Vagina (tissue), 2 donors: ENCODE data around the gene GRIN2A. TPM values are rescaled to one million over a fixed set of nuclear protein-coding genes. Genes with fewer than 3 reads are reported as not detected.

Experiments used
- DNase-seq, 2 donors: peaks; one replicate each; pipeline ENCODE4 v3.0.0-alpha.2; 2017; ENCODE audit errors: extremely low spot score in 2 of 2
- H3K27ac ChIP-seq: fragments of 200-600 bp; sonication (generic); one replicate; pipeline ENCODE4 v1.5.1; 2019
- H3K27me3 ChIP-seq: fragments of 200-600 bp; sonication (generic); one replicate; pipeline ENCODE4 v1.5.1; 2019
- H3K36me3 ChIP-seq, 2 donors: fragments of 200-600 bp; sonication (generic); one replicate each; pipeline ENCODE4 v1.5.1; 2017 to 2019
- H3K4me1 ChIP-seq: fragments of 200-600 bp; sonication (generic); one replicate; pipeline ENCODE4 v1.5.1; 2019
- H3K4me3 ChIP-seq, 2 donors: fragments of 200-600 bp; sonication (generic); 1 replicate in 1 of 2; 2 replicates in 1 of 2; pipeline ENCODE4 v1.5.1; 2016 to 2019
- H3K9me3 ChIP-seq: fragments of 200-600 bp; sonication (generic); one replicate; pipeline ENCODE4 v1.5.1; 2019
- CTCF ChIP-seq, 3 experiments: fragments of 450-650 bp in 2 of 3; fragments of 200-600 bp in 1 of 3; sonication (generic) in 1 of 3; IDR thresholded peaks; one replicate each; pipeline ENCODE4 v1.5.1; 2017 to 2019; ENCODE audit warnings: antibody characterized with exemption in 3 of 3, mild to moderate bottlenecking in 2 of 3, moderate library complexity in 2 of 3
- POLR2A ChIP-seq, 2 donors: fragments of 450-650 bp; IDR thresholded peaks; one replicate each; pipeline ENCODE4 v1.6.1; 2017; ENCODE audit warnings: antibody characterized with exemption in 2 of 2, mild to moderate bottlenecking in 2 of 2, moderate library complexity in 2 of 2
- POLR2AphosphoS5 ChIP-seq, 2 donors: sonication (generic); formaldehyde crosslinking; IDR thresholded peaks; one replicate each; pipeline ENCODE4 v1.9.0; 2017; ENCODE audit warnings: antibody characterized with exemption in 2 of 2, mild to moderate bottlenecking in 2 of 2, low read depth in 1 of 2; ENCODE audit not compliant: insufficient read depth in 1 of 2
- intact Hi-C: fragments of 100-400 bp; cut with DNase I; formaldehyde crosslinking; loops from one replicate; pipeline ENCODE4 v1.15.1; 2023
- total RNA-seq: library from RNA; depleted of rRNA; stranded (reverse); fragments of >200 nt; gene quantifications from one replicate; pipeline ENCODE4 v1.2.3, GENCODE V29; 2016

GRIN2A gene
- total RNA-seq, 1 donor from 2014 or later, result 1.5 TPM

GRCh38 chr16:9798474-9798873 is 383.8 kb downstream of the GRIN2A start:
- no peaks in the 10 kb centered on the region for H3K36me3 ChIP-seq
- no peak for TF ChIP-seq CTCF (IDR thresholded peaks at IDR 0.05)
- TF ChIP-seq POLR2A (IDR thresholded peaks at IDR 0.05), result no peak
- TF ChIP-seq POLR2AphosphoS5 (IDR thresholded peaks at IDR 0.05; ENCODE audit: insufficient read depth in 1 of 2, low read depth in 1 of 2), result no peak
- H3K4me3 ChIP-seq, result no peak overlapping the region
- intact Hi-C loops, result no loop called here
- H3K27me3 ChIP-seq, result no peaks in the 10 kb centered on the region
- H3K9me3 ChIP-seq, result no peaks in the 10 kb centered on the region
- no peaks in the 10 kb centered on the region for H3K4me1 ChIP-seq
- DNase-seq, result no peak
- no peak overlapping the region for H3K27ac ChIP-seq

GRCh38 chr16:9797306-9797705 is 384.9 kb downstream of the GRIN2A start:
- DNase-seq, result no peak
- Histone ChIP-seq H3K36me3 (no peaks in the 10 kb centered on the region), H3K27ac (no peak overlapping the region), H3K9me3 (no peaks in the 10 kb centered on the region), H3K27me3 (no peaks in the 10 kb centered on the region), H3K4me1 (no peaks in the 10 kb centered on the region), H3K4me3 (no peak overlapping the region)
- intact Hi-C loops, result no loop called here
- no peak for TF ChIP-seq POLR2AphosphoS5 (IDR thresholded peaks at IDR 0.05; ENCODE audit: insufficient read depth in 1 of 2, low read depth in 1 of 2)
- no peak for TF ChIP-seq POLR2A (IDR thresholded peaks at IDR 0.05)
- TF ChIP-seq CTCF (IDR thresholded peaks at IDR 0.05), result no peak

GRCh38 chr16:9793623-9794022 is 388.6 kb downstream of the GRIN2A start:
- Histone ChIP-seq H3K4me1 (no peaks in the 10 kb centered on the region), H3K36me3 (no peaks in the 10 kb centered on the region), H3K27ac (no peak overlapping the region), H3K4me3 (no peak overlapping the region), H3K27me3 (no peaks in the 10 kb centered on the region), H3K9me3 (no peaks in the 10 kb centered on the region)
- intact Hi-C loops, result no loop called here
- no peak for DNase-seq
- no peak for TF ChIP-seq POLR2AphosphoS5 (IDR thresholded peaks at IDR 0.05; ENCODE audit: insufficient read depth in 1 of 2, low read depth in 1 of 2)
- no peak for TF ChIP-seq CTCF (IDR thresholded peaks at IDR 0.05)
- TF ChIP-seq POLR2A (IDR thresholded peaks at IDR 0.05), result no peak

- DNase-seq, result no peak
- H3K4me3 ChIP-seq, result no peak overlapping the region
These were observed 390.7 kb downstream of the GRIN2A start for GRCh38 chr16:9791556-9791955.

GRCh38 chr16:9790199-9790598 is 392.0 kb downstream of the GRIN2A start:
- Histone ChIP-seq H3K4me3 (no peak overlapping the region), H3K9me3 (no peaks in the 10 kb centered on the region), H3K27ac (no peak overlapping the region), H3K27me3 (no peaks in the 10 kb centered on the region), H3K36me3 (no peaks in the 10 kb centered on the region), H3K4me1 (no peaks in the 10 kb centered on the region)
- no peak for DNase-seq
- intact Hi-C loops, result no loop called here
- TF ChIP-seq CTCF (IDR thresholded peaks at IDR 0.05), result no peak
- TF ChIP-seq POLR2A (IDR thresholded peaks at IDR 0.05), result no peak
- TF ChIP-seq POLR2AphosphoS5 (IDR thresholded peaks at IDR 0.05; ENCODE audit: insufficient read depth in 1 of 2, low read depth in 1 of 2), result no peak

More at GRCh38 chr16:9791556-9791955, 390.7 kb downstream of the GRIN2A start:
- H3K9me3 ChIP-seq, result no peaks in the 10 kb centered on the region
- TF ChIP-seq POLR2AphosphoS5 (IDR thresholded peaks at IDR 0.05; ENCODE audit: insufficient read depth in 1 of 2, low read depth in 1 of 2) (no peak), POLR2A (IDR thresholded peaks at IDR 0.05) (no peak), CTCF (IDR thresholded peaks at IDR 0.05) (no peak)
- no peaks in the 10 kb centered on the region for H3K27me3 ChIP-seq
- no peaks in the 10 kb centered on the region for H3K4me1 ChIP-seq
- H3K36me3 ChIP-seq, result no peaks in the 10 kb centered on the region
- no peak overlapping the region for H3K27ac ChIP-seq
- intact Hi-C loops, result no loop called here
